ENCODE results near the gene U2AF1L4.

DNA sequence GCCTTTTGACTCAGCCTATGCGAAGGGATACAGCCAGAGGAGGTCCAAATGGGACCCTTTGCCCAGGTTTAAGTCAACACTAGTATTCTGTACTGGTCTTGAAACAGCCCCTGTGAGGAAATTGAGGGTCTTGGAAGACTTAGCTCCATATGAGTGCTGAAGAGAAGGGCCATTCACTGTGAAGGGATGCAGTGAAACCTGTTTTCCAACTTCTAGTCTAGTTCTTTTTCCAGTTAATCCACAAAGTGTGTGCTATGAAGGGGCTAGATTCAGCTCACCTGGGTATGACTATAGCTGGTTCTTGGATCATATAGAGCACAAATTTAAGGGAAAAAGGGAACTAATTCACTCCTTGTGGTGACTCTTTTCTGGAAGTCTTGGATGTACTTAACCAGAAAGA lies 36.8 kb downstream of the U2AF1L4 start:
- TF ChIP-seq, protein P1, sequence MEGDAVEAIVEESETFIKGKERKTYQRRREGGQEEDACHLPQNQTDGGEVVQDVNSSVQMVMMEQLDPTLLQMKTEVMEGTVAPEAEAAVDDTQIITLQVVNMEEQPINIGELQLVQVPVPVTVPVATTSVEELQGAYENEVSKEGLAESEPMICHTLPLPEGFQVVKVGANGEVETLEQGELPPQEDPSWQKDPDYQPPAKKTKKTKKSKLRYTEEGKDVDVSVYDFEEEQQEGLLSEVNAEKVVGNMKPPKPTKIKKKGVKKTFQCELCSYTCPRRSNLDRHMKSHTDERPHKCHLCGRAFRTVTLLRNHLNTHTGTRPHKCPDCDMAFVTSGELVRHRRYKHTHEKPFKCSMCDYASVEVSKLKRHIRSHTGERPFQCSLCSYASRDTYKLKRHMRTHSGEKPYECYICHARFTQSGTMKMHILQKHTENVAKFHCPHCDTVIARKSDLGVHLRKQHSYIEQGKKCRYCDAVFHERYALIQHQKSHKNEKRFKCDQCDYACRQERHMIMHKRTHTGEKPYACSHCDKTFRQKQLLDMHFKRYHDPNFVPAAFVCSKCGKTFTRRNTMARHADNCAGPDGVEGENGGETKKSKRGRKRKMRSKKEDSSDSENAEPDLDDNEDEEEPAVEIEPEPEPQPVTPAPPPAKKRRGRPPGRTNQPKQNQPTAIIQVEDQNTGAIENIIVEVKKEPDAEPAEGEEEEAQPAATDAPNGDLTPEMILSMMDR (IDR thresholded peaks at IDR 0.05; ENCODE audit: low read depth, low read length) = no peak
- TF ChIP-seq EZH2phosphoT487 (IDR thresholded peaks at IDR 0.05; ENCODE audit: low read depth) = no peak

Data from OCI-LY3 (cell line).